IMR-90 (cell line): Measurements from ENCODE around the gene ADGRG3. TPM values are rescaled to one million over a fixed set of nuclear protein-coding genes. Genes with fewer than 3 reads are reported as not detected.

Source experiments
- ATAC-seq: fragments of 200-7000 bp; cut with Tn5 transposase; 2 replicates; pipeline ENCODE4 v1.9.1; 2020; ENCODE audit warnings: low read depth, mild to moderate bottlenecking, moderate library complexity
- BruUV-seq: library from RNA; stranded (reverse); fragments of 400-500 nt; replicated peaks from 2 replicates; lab custom pipeline; 2021; lab: Mats Ljungman, UMichigan
- CTCF ChIA-PET: fragments of 300-600 bp; formaldehyde crosslinking; extraction: SDS; loops from one replicate; lab custom pipeline; 2021; ENCODE audit warnings: antibody characterized with exemption; lab: Yijun Ruan, JAX
- POLR2A ChIA-PET: fragments of 300-600 bp; sonication (Branson Sonifier 250); formaldehyde crosslinking; loops from one replicate; lab custom pipeline; 2022; ENCODE audit warnings: antibody characterized with exemption; ENCODE audit not compliant: unreplicated experiment; lab: Charles Lee
- DNase-seq: peaks from one replicate; pipeline ENCODE4 v3.0.0; 2013
- H2AFZ ChIP-seq: replicated peaks from 2 replicates; pipeline ENCODE3; 2013; ENCODE audit warnings: low read length, mild to moderate bottlenecking; ENCODE audit not compliant: poor library complexity
- H2AK5ac ChIP-seq: 2 replicates; pipeline ENCODE4 v1.6.1; 2013; ENCODE audit warnings: low read depth, low read length, inconsistent platforms
- H2AK9ac ChIP-seq: replicated peaks from 2 replicates; pipeline ENCODE3; 2013; ENCODE audit warnings: mild to moderate bottlenecking, low read depth, low read length, moderate library complexity; ENCODE audit not compliant: poor library complexity
- H2BK120ac ChIP-seq: 2 replicates; pipeline ENCODE4 v1.6.1; 2013; ENCODE audit warnings: low read depth, low read length, inconsistent platforms
- H2BK15ac ChIP-seq: 3 replicates; pipeline ENCODE4 v1.6.1; 2013; ENCODE audit warnings: low read depth, low read length, inconsistent platforms
- H2BK20ac ChIP-seq: 2 replicates; pipeline ENCODE4 v1.6.1; 2013; ENCODE audit warnings: low read depth, mild to moderate bottlenecking, inconsistent platforms, low read length, moderate library complexity
- H2BK5ac ChIP-seq: 2 replicates; pipeline ENCODE4 v1.6.1; 2013; ENCODE audit warnings: mild to moderate bottlenecking, low read depth, low read length, inconsistent platforms; ENCODE audit not compliant: poor library complexity, severe bottlenecking
- H3K14ac ChIP-seq: replicated peaks from 2 replicates; pipeline ENCODE4 v1.6.1; 2013; ENCODE audit warnings: low read depth, low read length, inconsistent platforms
- H3K18ac ChIP-seq: 2 replicates; pipeline ENCODE4 v1.6.1; 2013; ENCODE audit warnings: low read depth, low read length, control low read depth
- H3K23ac ChIP-seq: 2 replicates; pipeline ENCODE4 v1.6.1; 2013; ENCODE audit warnings: low read depth, low read length, inconsistent platforms
- H3K27ac ChIP-seq: 2 replicates; pipeline ENCODE4 v1.5.1; 2013; ENCODE audit warnings: mild to moderate bottlenecking, control low read depth, low read length; ENCODE audit not compliant: insufficient read depth
- H3K27me3 ChIP-seq: 2 replicates; pipeline ENCODE4 v1.6.1; 2013; ENCODE audit warnings: low read length; ENCODE audit not compliant: control insufficient read depth, insufficient read depth
- H3K36me3 ChIP-seq: 2 replicates; pipeline ENCODE4 v1.6.1; 2013; ENCODE audit warnings: low read length, mixed read lengths; ENCODE audit not compliant: control insufficient read depth, insufficient read depth
- H3K4ac ChIP-seq: 2 replicates; pipeline ENCODE4 v1.6.1; 2013; ENCODE audit warnings: low read depth, low read length, inconsistent platforms
- H3K4me1 ChIP-seq: 2 replicates; pipeline ENCODE4 v1.6.1; 2013; ENCODE audit warnings: low read length, mixed read lengths; ENCODE audit not compliant: control insufficient read depth, insufficient read depth
- H3K4me2 ChIP-seq: 2 replicates; pipeline ENCODE4 v1.6.1; 2013; ENCODE audit warnings: low read depth, mild to moderate bottlenecking, control low read depth, low read length, moderate library complexity
- H3K4me3 ChIP-seq: 2 replicates; pipeline ENCODE4 v1.5.1; 2013; ENCODE audit warnings: low read depth, mild to moderate bottlenecking, control low read depth, low read length, moderate library complexity; ENCODE audit not compliant: insufficient read depth
- H3K56ac ChIP-seq: 2 replicates; pipeline ENCODE4 v1.6.1; 2013; ENCODE audit warnings: low read length, inconsistent platforms; ENCODE audit not compliant: insufficient read depth; ENCODE audit errors: extremely low read depth
- H3K79me1 ChIP-seq, 2 experiments: 2 replicates each; pipeline ENCODE4 v1.6.1; 2013; ENCODE audit warnings: low read length in 2 of 2, inconsistent platforms in 1 of 2, low read depth in 1 of 2
- H3K9ac ChIP-seq: 2 replicates; pipeline ENCODE4 v1.6.1; 2013; ENCODE audit warnings: low read depth, low read length, control low read depth
- H3K9me1 ChIP-seq: 2 replicates; pipeline ENCODE4 v1.6.1; 2013; ENCODE audit warnings: low read length, inconsistent platforms; ENCODE audit not compliant: insufficient read depth
- H3K9me3 ChIP-seq: 2 replicates; pipeline ENCODE4 v1.6.1; 2013; ENCODE audit warnings: low read length; ENCODE audit not compliant: control insufficient read depth, insufficient read depth
- H4K20me1 ChIP-seq: 2 replicates; pipeline ENCODE4 v1.6.1; 2013; ENCODE audit warnings: low read length, inconsistent platforms; ENCODE audit not compliant: insufficient read depth
- H4K5ac ChIP-seq: 2 replicates; pipeline ENCODE4 v1.6.1; 2013; ENCODE audit warnings: mild to moderate bottlenecking, low read depth, low read length, control low read depth
- H4K8ac ChIP-seq, 2 experiments: 2 replicates each; pipeline ENCODE4 v1.6.1; 2013; ENCODE audit warnings: low read depth in 2 of 2, low read length in 2 of 2, control low read depth in 1 of 2, inconsistent platforms in 1 of 2
- H4K91ac ChIP-seq: 2 replicates; pipeline ENCODE4 v1.6.1; 2013; ENCODE audit warnings: low read depth, low read length, inconsistent platforms; ENCODE audit not compliant: insufficient read depth
- CEBPB ChIP-seq: IDR thresholded peaks from 2 replicates; pipeline ENCODE4 v1.6.1; 2012; ENCODE audit warnings: low read depth, low read length, improper control_type of control experiment
- FOS ChIP-seq: fragments of 150-350 bp; IDR thresholded peaks from 2 replicates; pipeline ENCODE4 v1.6.1; 2016; ENCODE audit warnings: low read depth, low read length
- MAFK ChIP-seq: IDR thresholded peaks from 2 replicates; pipeline ENCODE4 v1.6.1; 2012; ENCODE audit warnings: low read depth, low read length, improper control_type of control experiment
- NFE2L2 ChIP-seq: fragments of 150-350 bp; IDR thresholded peaks from 2 replicates; pipeline ENCODE4 v1.6.1; 2016; ENCODE audit warnings: low read depth, mild to moderate bottlenecking, low read length
- POLR2A ChIP-seq: IDR thresholded peaks from 2 replicates; pipeline ENCODE4 v1.6.1; 2012; ENCODE audit warnings: mild to moderate bottlenecking, low read depth, low read length
- RFX5 ChIP-seq: IDR thresholded peaks from 2 replicates; pipeline ENCODE4 v1.8.0; 2012; ENCODE audit warnings: low read depth, mild to moderate bottlenecking, low read length, moderate library complexity
- SMC3 ChIP-seq: fragments of 150-350 bp; IDR thresholded peaks from 2 replicates; pipeline ENCODE4 v1.6.1; 2016; ENCODE audit warnings: low read depth, mild to moderate bottlenecking, antibody characterized with exemption, low read length, moderate library complexity
- WGBS, 2 experiments: methylation state at CpG; one replicate each; pipeline versions ENCODE4 v1.1.5 to v1.1.7; 2013; ENCODE audit warnings: missing lambda C conversion rate in 2 of 2; ENCODE audit not compliant: insufficient read length in 1 of 2; ENCODE audit errors: extremely low coverage in 2 of 2; 5-methylcytosine and 5-hydroxymethylcytosine counted together
- dilution Hi-C: fragments of 300-500 bp; cut with HindIII; formaldehyde crosslinking; loops from one replicate; pipeline ENCODE4 v1.14.3; 2018; ENCODE audit warnings: low sequenced_read_pairs; ENCODE audit not compliant: unreplicated experiment
- in situ Hi-C: fragments of 300-500 bp; cut with MboI; formaldehyde crosslinking; loops from 3 replicates; pipeline ENCODE4 v1.14.3; 2019; ENCODE audit warnings: low sequenced_read_pairs, inconsistent platforms, mixed read lengths
- intact Hi-C: fragments of 100-400 bp; cut with micrococcal nuclease; formaldehyde crosslinking; loops from 2 replicates; pipeline ENCODE4 v1.10.0; 2022
- polyA plus RNA-seq, 3 experiments: library from polyadenylated mRNA; depleted of rRNA; stranded (reverse); fragments of >200 nt; gene quantifications; 2 replicates each; pipeline ENCODE4 v1.2.3, GENCODE V29; 2012; ENCODE audit warnings: low replicate concordance in 1 of 3
- total RNA-seq: library from RNA; depleted of rRNA; stranded (reverse); fragments of >200 nt; gene quantifications from 2 replicates; pipeline ENCODE4 v1.2.3, GENCODE V29; 2012
- TF ChIP-seq, protein P1 (sequence below): fragments of 150-350 bp; IDR thresholded peaks from 2 replicates; pipeline ENCODE4 v1.6.1; 2017; ENCODE audit warnings: mild to moderate bottlenecking, antibody characterized with exemption, low read length, low read depth
- TF ChIP-seq, protein P2 (sequence below): fragments of 150-350 bp; IDR thresholded peaks from 2 replicates; pipeline ENCODE4 v1.6.1; 2016; ENCODE audit warnings: low read depth, mild to moderate bottlenecking, low read length, moderate library complexity, borderline replicate concordance
- TF ChIP-seq, protein P3 (sequence below): conservative IDR thresholded peaks from 2 replicates; pipeline ENCODE4 v1.5.1; 2012; ENCODE audit warnings: mild to moderate bottlenecking, low read depth, low read length, improper control_type of control experiment

ADGRG3 gene
- total and polyA plus RNA-seq, 2 of the 4 experiments (the other 2 are of a cell fraction), result not detected

DNA sequence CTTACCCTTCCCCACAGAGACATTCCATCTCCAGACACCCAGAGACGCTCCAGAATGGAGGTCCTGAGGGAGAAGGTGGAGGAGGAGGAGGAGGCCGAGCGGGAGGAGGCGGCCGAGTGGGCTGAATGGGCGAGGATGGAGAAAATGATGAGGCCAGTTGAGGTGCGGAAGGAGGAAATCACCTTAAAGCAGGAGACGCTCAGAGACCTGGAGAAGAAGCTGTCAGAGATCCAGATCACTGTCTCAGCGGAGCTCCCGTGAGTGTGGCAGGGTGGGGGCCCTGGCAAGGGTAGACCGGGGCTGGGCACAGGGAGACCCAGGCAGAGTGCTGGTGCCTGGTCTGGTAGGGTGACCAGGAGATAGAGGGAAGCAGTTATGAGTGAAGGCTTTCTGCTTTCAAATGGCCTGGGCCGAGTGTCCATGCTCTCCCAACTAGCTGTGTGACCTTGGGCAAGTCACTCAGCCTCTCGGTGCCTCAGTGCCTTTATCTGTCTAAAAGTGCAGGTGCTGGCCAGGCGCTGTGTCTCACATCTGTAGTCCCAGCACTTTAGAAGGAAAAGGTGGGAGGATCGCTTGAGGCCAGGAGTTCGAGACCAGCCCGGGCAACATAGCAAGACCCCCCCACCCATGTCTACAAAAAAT is 29.9 kb downstream of the ADGRG3 start:
- dilution Hi-C loops, result no loop called here
- no peak overlapping the region for H2BK20ac ChIP-seq

More for the DNA sequence above, 29.9 kb downstream of the ADGRG3 start:
- Histone ChIP-seq H3K79me1 (no peaks in the 10 kb centered on the region), H4K91ac (no peak overlapping the region), H3K4me1 (no peaks in the 10 kb centered on the region), H2AK9ac (no peak overlapping the region), H2AFZ (no peak overlapping the region), H4K20me1 (no peaks in the 10 kb centered on the region), H3K4me3 (no peak overlapping the region), H3K27ac (no peak overlapping the region), H3K27me3 (peaks cover 54% of the 10 kb centered on the region), H3K23ac (no peak overlapping the region), H2AK5ac (no peak overlapping the region), H3K9ac (no peak overlapping the region), H3K56ac (no peak overlapping the region), H2BK15ac (no peak overlapping the region), H3K18ac (no peak overlapping the region), H3K4ac (no peak overlapping the region), H2BK120ac (no peak overlapping the region), H3K14ac (no peak overlapping the region), H3K4me2 (no peak overlapping the region), H3K36me3 (no peaks in the 10 kb centered on the region), H4K8ac (no peak overlapping the region), H3K9me3 (no peaks in the 10 kb centered on the region), H3K9me1 (no peaks in the 10 kb centered on the region), H2BK5ac (no peak overlapping the region), H4K5ac (no peak overlapping the region)
- 76% methylated on average over 10 of the region's 17 CpGs; no CpG with 5 or more reads in 1 of the 2 experiments for WGBS, 2 experiments
- no TSS peak for BruUV-seq
- intact Hi-C loops (no loop called here), in situ Hi-C loops (no loop called here)
- ChIA-PET POLR2A (no interaction called here), CTCF (no interaction called here)
- no peak for ATAC-seq
- TF ChIP-seq RFX5 (no peak), CEBPB (no peak), FOS (no peak), POLR2A (no peak), NFE2L2 (no peak), MAFK (no peak), SMC3 (no peak)
- TF ChIP-seq, protein P1, sequence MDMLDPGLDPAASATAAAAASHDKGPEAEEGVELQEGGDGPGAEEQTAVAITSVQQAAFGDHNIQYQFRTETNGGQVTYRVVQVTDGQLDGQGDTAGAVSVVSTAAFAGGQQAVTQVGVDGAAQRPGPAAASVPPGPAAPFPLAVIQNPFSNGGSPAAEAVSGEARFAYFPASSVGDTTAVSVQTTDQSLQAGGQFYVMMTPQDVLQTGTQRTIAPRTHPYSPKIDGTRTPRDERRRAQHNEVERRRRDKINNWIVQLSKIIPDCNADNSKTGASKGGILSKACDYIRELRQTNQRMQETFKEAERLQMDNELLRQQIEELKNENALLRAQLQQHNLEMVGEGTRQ, result no peak
- TF ChIP-seq, protein P2, sequence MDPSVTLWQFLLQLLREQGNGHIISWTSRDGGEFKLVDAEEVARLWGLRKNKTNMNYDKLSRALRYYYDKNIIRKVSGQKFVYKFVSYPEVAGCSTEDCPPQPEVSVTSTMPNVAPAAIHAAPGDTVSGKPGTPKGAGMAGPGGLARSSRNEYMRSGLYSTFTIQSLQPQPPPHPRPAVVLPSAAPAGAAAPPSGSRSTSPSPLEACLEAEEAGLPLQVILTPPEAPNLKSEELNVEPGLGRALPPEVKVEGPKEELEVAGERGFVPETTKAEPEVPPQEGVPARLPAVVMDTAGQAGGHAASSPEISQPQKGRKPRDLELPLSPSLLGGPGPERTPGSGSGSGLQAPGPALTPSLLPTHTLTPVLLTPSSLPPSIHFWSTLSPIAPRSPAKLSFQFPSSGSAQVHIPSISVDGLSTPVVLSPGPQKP, result no peak
- TF ChIP-seq, protein P3, sequence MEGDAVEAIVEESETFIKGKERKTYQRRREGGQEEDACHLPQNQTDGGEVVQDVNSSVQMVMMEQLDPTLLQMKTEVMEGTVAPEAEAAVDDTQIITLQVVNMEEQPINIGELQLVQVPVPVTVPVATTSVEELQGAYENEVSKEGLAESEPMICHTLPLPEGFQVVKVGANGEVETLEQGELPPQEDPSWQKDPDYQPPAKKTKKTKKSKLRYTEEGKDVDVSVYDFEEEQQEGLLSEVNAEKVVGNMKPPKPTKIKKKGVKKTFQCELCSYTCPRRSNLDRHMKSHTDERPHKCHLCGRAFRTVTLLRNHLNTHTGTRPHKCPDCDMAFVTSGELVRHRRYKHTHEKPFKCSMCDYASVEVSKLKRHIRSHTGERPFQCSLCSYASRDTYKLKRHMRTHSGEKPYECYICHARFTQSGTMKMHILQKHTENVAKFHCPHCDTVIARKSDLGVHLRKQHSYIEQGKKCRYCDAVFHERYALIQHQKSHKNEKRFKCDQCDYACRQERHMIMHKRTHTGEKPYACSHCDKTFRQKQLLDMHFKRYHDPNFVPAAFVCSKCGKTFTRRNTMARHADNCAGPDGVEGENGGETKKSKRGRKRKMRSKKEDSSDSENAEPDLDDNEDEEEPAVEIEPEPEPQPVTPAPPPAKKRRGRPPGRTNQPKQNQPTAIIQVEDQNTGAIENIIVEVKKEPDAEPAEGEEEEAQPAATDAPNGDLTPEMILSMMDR, result no peak
- no peak for DNase-seq
